WTC11 (cell line): ENCODE measurements around the gene B3GNT9. TPM values are rescaled to one million over a fixed set of nuclear protein-coding genes. Genes with fewer than 3 reads are reported as not detected.

Source experiments
- ATAC-seq: fragments of 200-7000 bp; cut with Tn5 transposase; 2 replicates; pipeline ENCODE4 v1.10.0; 2021; ENCODE audit warnings: mild to moderate bottlenecking, moderate library complexity
- CTCF ChIA-PET: fragments of 300-600 bp; sonication (Branson Sonifier 250); formaldehyde crosslinking; loops from one replicate; lab custom pipeline; 2021; ENCODE audit warnings: antibody characterized with exemption; lab: Charles Lee
- POLR2A ChIA-PET: fragments of 350-600 bp; sonication (Branson Sonifier 250); formaldehyde crosslinking; loops from one replicate; lab custom pipeline; 2021; ENCODE audit warnings: antibody characterized with exemption; lab: Charles Lee
- DNase-seq: peaks from one replicate; pipeline ENCODE4 v3.0.0; 2021; ENCODE audit warnings: low spot score
- H3K27ac Mint-ChIP-seq: 2 replicates; pipeline ENCODE4 v1.8.0; 2021; ENCODE audit warnings: mixed read lengths
- H3K27me3 Mint-ChIP-seq: 2 replicates; pipeline ENCODE4 v1.8.0; 2021; ENCODE audit warnings: low read depth, mild to moderate bottlenecking, moderate library complexity, mixed read lengths
- H3K36me3 Mint-ChIP-seq: 2 replicates; pipeline ENCODE4 v1.8.0; 2021; ENCODE audit warnings: mixed read lengths
- H3K4me1 Mint-ChIP-seq: 2 replicates; pipeline ENCODE4 v1.8.0; 2022; ENCODE audit warnings: mixed read lengths
- H3K4me3 Mint-ChIP-seq: 2 replicates; pipeline ENCODE4 v1.8.0; 2021; ENCODE audit warnings: mild to moderate bottlenecking, moderate library complexity, mixed read lengths
- H3K9me3 Mint-ChIP-seq: 2 replicates; pipeline ENCODE4 v1.8.0; 2021; ENCODE audit warnings: mixed read lengths
- AR ChIP-seq: fragments of 250-450 bp; sonication (Bioruptor Pico); IDR thresholded peaks from 2 replicates; pipeline ENCODE4 v1.9.0; 2021; ENCODE audit warnings: mild to moderate bottlenecking
- CTCF ChIP-seq: fragments of 200-600 bp; IDR thresholded peaks from 2 replicates; pipeline ENCODE4 v1.8.0; 2022; ENCODE audit warnings: antibody characterized with exemption
- EMX1 ChIP-seq: fragments of 250-450 bp; sonication (Bioruptor Pico); IDR thresholded peaks from 2 replicates; pipeline ENCODE4 v1.8.0; 2021; ENCODE audit warnings: mild to moderate bottlenecking
- FOXP4 ChIP-seq: sonication (generic); formaldehyde crosslinking; IDR thresholded peaks from 2 replicates; pipeline ENCODE4 v1.8.0; 2022; ENCODE audit warnings: mild to moderate bottlenecking, missing genetic modification reagents
- IRF1 ChIP-seq: sonication (generic); formaldehyde crosslinking; IDR thresholded peaks from 2 replicates; pipeline ENCODE4 v1.8.0; 2023; ENCODE audit warnings: missing genetic modification reagents
- JAZF1 ChIP-seq: fragments of 250-450 bp; sonication (Bioruptor Pico); IDR thresholded peaks from 2 replicates; pipeline ENCODE4 v1.9.0; 2021; ENCODE audit warnings: moderate library complexity, mild to moderate bottlenecking, inconsistent platforms
- MXD4 ChIP-seq: fragments of 250-450 bp; sonication (Bioruptor Pico); IDR thresholded peaks from 2 replicates; pipeline ENCODE4 v1.8.0; 2021; ENCODE audit warnings: mild to moderate bottlenecking, moderate library complexity, borderline replicate concordance
- RORB ChIP-seq: fragments of 250-450 bp; sonication (Bioruptor Pico); IDR thresholded peaks from 2 replicates; pipeline ENCODE4 v1.9.0; 2021; ENCODE audit warnings: mild to moderate bottlenecking
- ZNF281 ChIP-seq: sonication (generic); formaldehyde crosslinking; IDR thresholded peaks from 2 replicates; pipeline ENCODE4 v1.8.0; 2023; ENCODE audit warnings: mild to moderate bottlenecking, missing genetic modification reagents
- total RNA-seq: library from RNA; stranded (reverse); gene quantifications from 3 replicates; pipeline ENCODE4 v1.2.3, GENCODE V29; 2021
- TF ChIP-seq, protein P1 (sequence below): sonication (generic); formaldehyde crosslinking; IDR thresholded peaks from 2 replicates; pipeline ENCODE4 v1.8.1; 2023; ENCODE audit warnings: mild to moderate bottlenecking, missing genetic modification reagents
- TF ChIP-seq, protein P2 (sequence below): sonication (generic); formaldehyde crosslinking; IDR thresholded peaks from 2 replicates; pipeline ENCODE4 v1.8.1; 2022; ENCODE audit warnings: mild to moderate bottlenecking, moderate library complexity, missing genetic modification reagents
- TF ChIP-seq, protein P3 (sequence below): sonication (generic); formaldehyde crosslinking; IDR thresholded peaks from 2 replicates; pipeline ENCODE4 v1.8.1; 2023; ENCODE audit warnings: mild to moderate bottlenecking, moderate library complexity, missing genetic modification reagents

B3GNT9 gene
- total RNA-seq, 1 experiment from 2014 or later, result 6.4 TPM

DNA sequence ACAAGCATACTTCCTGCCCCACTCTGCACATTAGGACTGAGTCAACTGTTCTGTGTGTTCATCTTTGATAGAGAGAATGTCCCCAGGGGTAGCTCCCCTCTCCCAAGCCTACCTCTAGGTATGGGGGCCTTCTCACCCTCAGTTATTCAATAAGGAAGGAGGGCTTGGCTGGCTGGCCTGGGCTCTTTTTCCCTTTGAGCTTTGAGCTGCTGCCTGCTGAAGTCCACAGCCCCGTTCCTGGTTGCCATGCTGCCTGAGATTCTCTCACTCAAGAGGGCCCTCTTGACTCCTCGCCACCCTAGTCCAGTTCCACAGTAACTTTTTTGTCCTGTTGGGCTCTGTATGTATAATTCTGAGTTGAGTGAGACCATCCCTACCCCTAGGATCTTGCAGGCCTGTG, 5.1 kb downstream of the B3GNT9 start:
- TF ChIP-seq RORB, result no peak
- TF ChIP-seq IRF1, result no peak
- TF ChIP-seq ZNF281 (CRISPR knock-in tag), result no peak
- no peak for TF ChIP-seq JAZF1 (CRISPR knock-in tag)
- no peak for TF ChIP-seq EMX1 (CRISPR knock-in tag)
- TF ChIP-seq MXD4, result no peak
- TF ChIP-seq AR (CRISPR knock-in tag), result no peak
- no peak for TF ChIP-seq FOXP4 (CRISPR knock-in tag)
- no peak for TF ChIP-seq CTCF
- TF ChIP-seq, protein P1, sequence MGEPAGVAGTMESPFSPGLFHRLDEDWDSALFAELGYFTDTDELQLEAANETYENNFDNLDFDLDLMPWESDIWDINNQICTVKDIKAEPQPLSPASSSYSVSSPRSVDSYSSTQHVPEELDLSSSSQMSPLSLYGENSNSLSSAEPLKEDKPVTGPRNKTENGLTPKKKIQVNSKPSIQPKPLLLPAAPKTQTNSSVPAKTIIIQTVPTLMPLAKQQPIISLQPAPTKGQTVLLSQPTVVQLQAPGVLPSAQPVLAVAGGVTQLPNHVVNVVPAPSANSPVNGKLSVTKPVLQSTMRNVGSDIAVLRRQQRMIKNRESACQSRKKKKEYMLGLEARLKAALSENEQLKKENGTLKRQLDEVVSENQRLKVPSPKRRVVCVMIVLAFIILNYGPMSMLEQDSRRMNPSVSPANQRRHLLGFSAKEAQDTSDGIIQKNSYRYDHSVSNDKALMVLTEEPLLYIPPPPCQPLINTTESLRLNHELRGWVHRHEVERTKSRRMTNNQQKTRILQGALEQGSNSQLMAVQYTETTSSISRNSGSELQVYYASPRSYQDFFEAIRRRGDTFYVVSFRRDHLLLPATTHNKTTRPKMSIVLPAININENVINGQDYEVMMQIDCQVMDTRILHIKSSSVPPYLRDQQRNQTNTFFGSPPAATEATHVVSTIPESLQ (CRISPR knock-in tag), result no peak
- TF ChIP-seq, all 79 proteins: peak for 0
- H3K27ac Mint-ChIP-seq, result no peak overlapping the region
- CTCF ChIA-PET, result interaction anchor here (0.5 to 3.6 kb wide), 3 partner anchors 10 to 133 kb away, joined by 3 to 10 read pairs (median 4); no protein-coding TSS in a partner anchor
- no peaks in the 10 kb centered on the region for H3K9me3 Mint-ChIP-seq
- POLR2A ChIA-PET, result no interaction called here
- DNase-seq, result no peak
- H3K4me1 Mint-ChIP-seq, result no peaks in the 10 kb centered on the region
- H3K36me3 Mint-ChIP-seq, result peaks cover 29% of the 10 kb centered on the region
- H3K4me3 Mint-ChIP-seq, result no peak overlapping the region
- peaks cover 7% of the 10 kb centered on the region for H3K27me3 Mint-ChIP-seq
- no peak for ATAC-seq

GRCh38 chr16:67144943-67145342, 5.9 kb downstream of the B3GNT9 start:
- POLR2A ChIA-PET, result interaction anchor here (0.6 kb wide), 1 partner anchor 322 kb away, joined by 3 read pairs; no protein-coding TSS in a partner anchor
- DNase-seq (no peak), ATAC-seq (no peak)
- CTCF ChIA-PET, result interaction anchor here (1.5 to 3.6 kb wide), 2 partner anchors 10 to 127 kb away, joined by 4 to 10 read pairs; no protein-coding TSS in a partner anchor
- Mint-ChIP-seq H3K9me3 (no peaks in the 10 kb centered on the region), H3K27me3 (peaks cover 7% of the 10 kb centered on the region), H3K27ac (no peak overlapping the region), H3K4me1 (no peaks in the 10 kb centered on the region), H3K36me3 (peaks cover 37% of the 10 kb centered on the region), H3K4me3 (no peak overlapping the region)
- TF ChIP-seq, protein P2, sequence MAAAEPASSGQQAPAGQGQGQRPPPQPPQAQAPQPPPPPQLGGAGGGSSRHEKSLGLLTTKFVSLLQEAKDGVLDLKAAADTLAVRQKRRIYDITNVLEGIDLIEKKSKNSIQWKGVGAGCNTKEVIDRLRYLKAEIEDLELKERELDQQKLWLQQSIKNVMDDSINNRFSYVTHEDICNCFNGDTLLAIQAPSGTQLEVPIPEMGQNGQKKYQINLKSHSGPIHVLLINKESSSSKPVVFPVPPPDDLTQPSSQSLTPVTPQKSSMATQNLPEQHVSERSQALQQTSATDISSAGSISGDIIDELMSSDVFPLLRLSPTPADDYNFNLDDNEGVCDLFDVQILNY (CRISPR knock-in tag), result no peak
- TF ChIP-seq, protein P3, sequence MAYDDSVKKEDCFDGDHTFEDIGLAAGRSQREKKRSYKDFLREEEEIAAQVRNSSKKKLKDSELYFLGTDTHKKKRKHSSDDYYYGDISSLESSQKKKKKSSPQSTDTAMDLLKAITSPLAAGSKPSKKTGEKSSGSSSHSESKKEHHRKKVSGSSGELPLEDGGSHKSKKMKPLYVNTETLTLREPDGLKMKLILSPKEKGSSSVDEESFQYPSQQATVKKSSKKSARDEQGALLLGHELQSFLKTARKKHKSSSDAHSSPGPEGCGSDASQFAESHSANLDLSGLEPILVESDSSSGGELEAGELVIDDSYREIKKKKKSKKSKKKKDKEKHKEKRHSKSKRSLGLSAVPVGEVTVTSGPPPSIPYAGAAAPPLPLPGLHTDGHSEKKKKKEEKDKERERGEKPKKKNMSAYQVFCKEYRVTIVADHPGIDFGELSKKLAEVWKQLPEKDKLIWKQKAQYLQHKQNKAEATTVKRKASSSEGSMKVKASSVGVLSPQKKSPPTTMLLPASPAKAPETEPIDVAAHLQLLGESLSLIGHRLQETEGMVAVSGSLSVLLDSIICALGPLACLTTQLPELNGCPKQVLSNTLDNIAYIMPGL (CRISPR knock-in tag), result no peak
